Measurements from ENCODE around the gene PTGFRN.

DNA sequence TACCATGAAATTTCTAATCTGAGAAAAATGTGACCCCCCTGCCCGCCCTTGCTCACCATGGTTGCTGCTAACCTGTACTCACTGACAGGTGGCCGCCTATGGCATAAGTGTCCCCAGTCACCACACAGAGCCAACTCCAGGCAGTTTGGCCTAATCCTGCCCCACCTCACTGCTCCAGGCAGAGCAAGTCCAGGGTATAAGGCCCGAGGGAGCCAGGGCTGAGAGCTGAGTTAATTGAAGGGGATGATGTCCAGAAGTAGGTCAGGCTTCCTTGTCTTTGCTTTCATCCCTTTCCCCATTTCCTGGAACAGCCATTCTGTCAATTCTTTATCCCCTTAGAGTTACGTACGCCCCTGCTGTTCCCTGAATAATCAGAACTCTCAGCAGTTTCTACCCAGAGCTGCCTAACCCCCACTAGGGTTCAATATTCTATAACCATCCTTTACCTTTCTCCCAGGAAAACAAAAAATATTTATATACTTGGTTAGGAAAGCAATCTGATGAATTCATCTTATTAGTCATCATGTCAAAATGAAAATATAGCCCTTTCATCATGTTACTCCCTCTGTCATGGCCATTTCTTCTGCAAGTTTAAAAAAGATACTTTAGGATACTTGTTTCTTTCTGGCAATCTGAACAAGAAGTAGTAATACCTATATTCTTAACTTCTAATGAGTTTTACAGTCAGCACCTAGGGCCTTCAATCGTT is 62.4 kb downstream of the PTGFRN start:
- TF ChIP-seq, protein P1, sequence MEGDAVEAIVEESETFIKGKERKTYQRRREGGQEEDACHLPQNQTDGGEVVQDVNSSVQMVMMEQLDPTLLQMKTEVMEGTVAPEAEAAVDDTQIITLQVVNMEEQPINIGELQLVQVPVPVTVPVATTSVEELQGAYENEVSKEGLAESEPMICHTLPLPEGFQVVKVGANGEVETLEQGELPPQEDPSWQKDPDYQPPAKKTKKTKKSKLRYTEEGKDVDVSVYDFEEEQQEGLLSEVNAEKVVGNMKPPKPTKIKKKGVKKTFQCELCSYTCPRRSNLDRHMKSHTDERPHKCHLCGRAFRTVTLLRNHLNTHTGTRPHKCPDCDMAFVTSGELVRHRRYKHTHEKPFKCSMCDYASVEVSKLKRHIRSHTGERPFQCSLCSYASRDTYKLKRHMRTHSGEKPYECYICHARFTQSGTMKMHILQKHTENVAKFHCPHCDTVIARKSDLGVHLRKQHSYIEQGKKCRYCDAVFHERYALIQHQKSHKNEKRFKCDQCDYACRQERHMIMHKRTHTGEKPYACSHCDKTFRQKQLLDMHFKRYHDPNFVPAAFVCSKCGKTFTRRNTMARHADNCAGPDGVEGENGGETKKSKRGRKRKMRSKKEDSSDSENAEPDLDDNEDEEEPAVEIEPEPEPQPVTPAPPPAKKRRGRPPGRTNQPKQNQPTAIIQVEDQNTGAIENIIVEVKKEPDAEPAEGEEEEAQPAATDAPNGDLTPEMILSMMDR (IDR thresholded peaks at IDR 0.05) = no peak
- TF ChIP-seq POLR2A (IDR thresholded peaks at IDR 0.05) = no peak
